Measurements from ENCODE around the gene ATP2B2.

Gene ATP2B2

DNA sequence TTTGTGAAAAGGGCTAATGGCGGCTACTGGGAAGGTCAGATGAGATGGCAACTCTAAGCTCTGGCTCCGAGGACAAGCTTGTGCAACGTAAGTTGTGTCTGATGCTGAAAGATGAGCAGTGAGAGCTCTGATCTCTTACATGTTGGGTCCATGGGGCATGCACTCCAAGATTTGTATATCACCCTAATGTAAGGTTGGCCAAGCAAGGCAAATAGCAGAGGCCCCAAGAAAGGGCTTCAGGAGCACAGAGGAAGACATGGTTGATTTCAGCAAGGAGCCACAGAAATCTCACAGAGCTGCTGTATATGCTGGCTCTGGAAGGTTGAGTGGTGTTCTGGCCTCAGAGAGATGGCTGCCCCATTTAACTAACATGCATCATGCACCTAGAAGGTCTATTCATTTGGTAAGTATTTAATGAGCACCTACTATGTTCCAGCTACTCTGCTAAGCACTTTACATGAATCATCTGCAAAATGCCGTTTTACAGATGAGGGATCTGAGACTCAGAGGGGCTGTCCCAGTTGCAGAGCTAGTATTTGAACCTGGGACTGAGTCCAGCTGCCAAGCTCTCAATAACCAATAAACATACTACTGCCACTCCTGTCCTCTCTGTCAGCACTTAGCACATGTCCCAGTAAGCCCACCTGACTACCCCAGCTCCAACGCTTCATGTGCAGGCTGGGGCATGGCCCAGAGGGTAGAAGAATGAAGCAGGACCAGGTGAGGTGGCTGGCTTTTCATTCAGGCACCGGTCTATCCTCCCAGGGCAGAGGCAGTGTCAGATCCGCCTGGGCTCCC lies 27.8 kb upstream of the ATP2B2 start:
- TF ChIP-seq ZC3H10 (CRISPR knock-in tag; IDR thresholded peaks at IDR 0.05) (no peak), ZNF8 (CRISPR knock-in tag; IDR thresholded peaks at IDR 0.05) (no peak), SNAI2 (CRISPR knock-in tag; IDR thresholded peaks at IDR 0.05) (no peak), ZFP30 (CRISPR knock-in tag; IDR thresholded peaks at IDR 0.05) (no peak), ESRRG (CRISPR knock-in tag; IDR thresholded peaks at IDR 0.05) (no peak)
- TF ChIP-seq, protein P1, sequence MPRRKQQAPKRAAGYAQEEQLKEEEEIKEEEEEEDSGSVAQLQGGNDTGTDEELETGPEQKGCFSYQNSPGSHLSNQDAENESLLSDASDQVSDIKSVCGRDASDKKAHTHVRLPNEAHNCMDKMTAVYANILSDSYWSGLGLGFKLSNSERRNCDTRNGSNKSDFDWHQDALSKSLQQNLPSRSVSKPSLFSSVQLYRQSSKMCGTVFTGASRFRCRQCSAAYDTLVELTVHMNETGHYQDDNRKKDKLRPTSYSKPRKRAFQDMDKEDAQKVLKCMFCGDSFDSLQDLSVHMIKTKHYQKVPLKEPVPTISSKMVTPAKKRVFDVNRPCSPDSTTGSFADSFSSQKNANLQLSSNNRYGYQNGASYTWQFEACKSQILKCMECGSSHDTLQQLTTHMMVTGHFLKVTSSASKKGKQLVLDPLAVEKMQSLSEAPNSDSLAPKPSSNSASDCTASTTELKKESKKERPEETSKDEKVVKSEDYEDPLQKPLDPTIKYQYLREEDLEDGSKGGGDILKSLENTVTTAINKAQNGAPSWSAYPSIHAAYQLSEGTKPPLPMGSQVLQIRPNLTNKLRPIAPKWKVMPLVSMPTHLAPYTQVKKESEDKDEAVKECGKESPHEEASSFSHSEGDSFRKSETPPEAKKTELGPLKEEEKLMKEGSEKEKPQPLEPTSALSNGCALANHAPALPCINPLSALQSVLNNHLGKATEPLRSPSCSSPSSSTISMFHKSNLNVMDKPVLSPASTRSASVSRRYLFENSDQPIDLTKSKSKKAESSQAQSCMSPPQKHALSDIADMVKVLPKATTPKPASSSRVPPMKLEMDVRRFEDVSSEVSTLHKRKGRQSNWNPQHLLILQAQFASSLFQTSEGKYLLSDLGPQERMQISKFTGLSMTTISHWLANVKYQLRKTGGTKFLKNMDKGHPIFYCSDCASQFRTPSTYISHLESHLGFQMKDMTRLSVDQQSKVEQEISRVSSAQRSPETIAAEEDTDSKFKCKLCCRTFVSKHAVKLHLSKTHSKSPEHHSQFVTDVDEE (CRISPR knock-in tag; IDR thresholded peaks at IDR 0.05): no peak
- ATAC-seq: no peak

DNA sequence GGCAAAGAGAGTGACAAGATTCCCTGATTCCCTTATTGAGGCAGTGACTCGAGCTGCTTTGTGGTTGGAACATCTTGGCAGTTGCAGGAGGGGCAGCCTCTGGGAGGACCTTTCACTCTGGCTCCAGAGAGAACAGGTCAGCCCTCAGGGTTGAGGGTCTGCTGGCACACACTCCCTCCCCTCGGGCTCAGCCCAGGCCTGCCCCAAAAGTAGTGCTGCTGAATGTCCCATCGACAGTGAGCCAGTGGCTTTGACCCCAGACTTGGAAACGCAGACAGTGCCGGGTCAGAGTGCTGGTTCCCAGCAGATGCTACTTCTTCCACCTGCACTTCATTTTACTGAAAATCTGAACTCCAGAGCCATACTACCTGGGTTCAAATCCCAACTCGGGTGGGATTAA lies 25.6 kb upstream of the ATP2B2 start:
- ATAC-seq: no peak
- TF ChIP-seq ESRRG (CRISPR knock-in tag; IDR thresholded peaks at IDR 0.05) (no peak), ZNF8 (CRISPR knock-in tag; IDR thresholded peaks at IDR 0.05) (no peak), SNAI2 (CRISPR knock-in tag; IDR thresholded peaks at IDR 0.05) (no peak), TOX (CRISPR knock-in tag; IDR thresholded peaks at IDR 0.05; ENCODE audit: borderline replicate concordance) (no peak), OSR1 (CRISPR knock-in tag; IDR thresholded peaks at IDR 0.05) (no peak), TCF4 (CRISPR knock-in tag; IDR thresholded peaks at IDR 0.05; ENCODE audit: borderline replicate concordance) (no peak), ZNF565 (CRISPR knock-in tag; conservative IDR thresholded peaks at IDR 0.05; ENCODE audit: low read depth) (no peak), ZFP30 (CRISPR knock-in tag; IDR thresholded peaks at IDR 0.05) (no peak), BACH2 (CRISPR knock-in tag; IDR thresholded peaks at IDR 0.05; ENCODE audit: borderline replicate concordance) (no peak), CSDC2 (CRISPR knock-in tag; IDR thresholded peaks at IDR 0.05) (no peak), PPARA (CRISPR knock-in tag; IDR thresholded peaks at IDR 0.05; ENCODE audit: borderline replicate concordance) (no peak), ZNF70 (CRISPR knock-in tag; IDR thresholded peaks at IDR 0.05) (no peak), ZFP3 (CRISPR knock-in tag; IDR thresholded peaks at IDR 0.05) (no peak), ARNTL (CRISPR knock-in tag; IDR thresholded peaks at IDR 0.05; ENCODE audit: borderline replicate concordance, low read depth) (no peak), GLIS3 (CRISPR knock-in tag; IDR thresholded peaks at IDR 0.05) (no peak)
- TF ChIP-seq, protein P2, sequence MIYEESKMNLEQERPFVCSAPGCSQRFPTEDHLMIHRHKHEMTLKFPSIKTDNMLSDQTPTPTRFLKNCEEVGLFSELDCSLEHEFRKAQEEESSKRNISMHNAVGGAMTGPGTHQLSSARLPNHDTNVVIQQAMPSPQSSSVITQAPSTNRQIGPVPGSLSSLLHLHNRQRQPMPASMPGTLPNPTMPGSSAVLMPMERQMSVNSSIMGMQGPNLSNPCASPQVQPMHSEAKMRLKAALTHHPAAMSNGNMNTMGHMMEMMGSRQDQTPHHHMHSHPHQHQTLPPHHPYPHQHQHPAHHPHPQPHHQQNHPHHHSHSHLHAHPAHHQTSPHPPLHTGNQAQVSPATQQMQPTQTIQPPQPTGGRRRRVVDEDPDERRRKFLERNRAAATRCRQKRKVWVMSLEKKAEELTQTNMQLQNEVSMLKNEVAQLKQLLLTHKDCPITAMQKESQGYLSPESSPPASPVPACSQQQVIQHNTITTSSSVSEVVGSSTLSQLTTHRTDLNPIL (CRISPR knock-in tag; IDR thresholded peaks at IDR 0.05; ENCODE audit: low read depth): no peak
- TF ChIP-seq, protein P3, sequence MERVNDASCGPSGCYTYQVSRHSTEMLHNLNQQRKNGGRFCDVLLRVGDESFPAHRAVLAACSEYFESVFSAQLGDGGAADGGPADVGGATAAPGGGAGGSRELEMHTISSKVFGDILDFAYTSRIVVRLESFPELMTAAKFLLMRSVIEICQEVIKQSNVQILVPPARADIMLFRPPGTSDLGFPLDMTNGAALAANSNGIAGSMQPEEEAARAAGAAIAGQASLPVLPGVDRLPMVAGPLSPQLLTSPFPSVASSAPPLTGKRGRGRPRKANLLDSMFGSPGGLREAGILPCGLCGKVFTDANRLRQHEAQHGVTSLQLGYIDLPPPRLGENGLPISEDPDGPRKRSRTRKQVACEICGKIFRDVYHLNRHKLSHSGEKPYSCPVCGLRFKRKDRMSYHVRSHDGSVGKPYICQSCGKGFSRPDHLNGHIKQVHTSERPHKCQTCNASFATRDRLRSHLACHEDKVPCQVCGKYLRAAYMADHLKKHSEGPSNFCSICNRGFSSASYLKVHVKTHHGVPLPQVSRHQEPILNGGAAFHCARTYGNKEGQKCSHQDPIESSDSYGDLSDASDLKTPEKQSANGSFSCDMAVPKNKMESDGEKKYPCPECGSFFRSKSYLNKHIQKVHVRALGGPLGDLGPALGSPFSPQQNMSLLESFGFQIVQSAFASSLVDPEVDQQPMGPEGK (CRISPR knock-in tag; IDR thresholded peaks at IDR 0.05; ENCODE audit: borderline replicate concordance): no peak
- TF ChIP-seq, protein P4, sequence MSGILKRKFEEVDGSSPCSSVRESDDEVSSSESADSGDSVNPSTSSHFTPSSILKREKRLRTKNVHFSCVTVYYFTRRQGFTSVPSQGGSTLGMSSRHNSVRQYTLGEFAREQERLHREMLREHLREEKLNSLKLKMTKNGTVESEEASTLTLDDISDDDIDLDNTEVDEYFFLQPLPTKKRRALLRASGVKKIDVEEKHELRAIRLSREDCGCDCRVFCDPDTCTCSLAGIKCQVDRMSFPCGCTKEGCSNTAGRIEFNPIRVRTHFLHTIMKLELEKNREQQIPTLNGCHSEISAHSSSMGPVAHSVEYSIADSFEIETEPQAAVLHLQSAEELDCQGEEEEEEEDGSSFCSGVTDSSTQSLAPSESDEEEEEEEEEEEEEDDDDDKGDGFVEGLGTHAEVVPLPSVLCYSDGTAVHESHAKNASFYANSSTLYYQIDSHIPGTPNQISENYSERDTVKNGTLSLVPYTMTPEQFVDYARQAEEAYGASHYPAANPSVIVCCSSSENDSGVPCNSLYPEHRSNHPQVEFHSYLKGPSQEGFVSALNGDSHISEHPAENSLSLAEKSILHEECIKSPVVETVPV (CRISPR knock-in tag; IDR thresholded peaks at IDR 0.05): no peak
- TF ChIP-seq, protein P5, sequence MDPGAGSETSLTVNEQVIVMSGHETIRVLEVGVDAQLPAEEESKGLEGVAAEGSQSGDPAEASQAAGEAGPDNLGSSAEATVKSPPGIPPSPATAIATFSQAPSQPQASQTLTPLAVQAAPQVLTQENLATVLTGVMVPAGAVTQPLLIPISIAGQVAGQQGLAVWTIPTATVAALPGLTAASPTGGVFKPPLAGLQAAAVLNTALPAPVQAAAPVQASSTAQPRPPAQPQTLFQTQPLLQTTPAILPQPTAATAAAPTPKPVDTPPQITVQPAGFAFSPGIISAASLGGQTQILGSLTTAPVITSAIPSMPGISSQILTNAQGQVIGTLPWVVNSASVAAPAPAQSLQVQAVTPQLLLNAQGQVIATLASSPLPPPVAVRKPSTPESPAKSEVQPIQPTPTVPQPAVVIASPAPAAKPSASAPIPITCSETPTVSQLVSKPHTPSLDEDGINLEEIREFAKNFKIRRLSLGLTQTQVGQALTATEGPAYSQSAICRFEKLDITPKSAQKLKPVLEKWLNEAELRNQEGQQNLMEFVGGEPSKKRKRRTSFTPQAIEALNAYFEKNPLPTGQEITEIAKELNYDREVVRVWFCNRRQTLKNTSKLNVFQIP (CRISPR knock-in tag; IDR thresholded peaks at IDR 0.05; ENCODE audit: borderline replicate concordance, low read depth): no peak
- TF ChIP-seq, protein P1 (CRISPR knock-in tag; IDR thresholded peaks at IDR 0.05): no peak

Data from SK-N-SH treated with all-trans-retinoic acid at 6 μM for 48 hours (cell line).